ENCODE data around the gene MTO1. TPM values are rescaled to one million over a fixed set of nuclear protein-coding genes. Genes with fewer than 3 reads are reported as not detected.
A peak's percentile ranks its signal among the peaks of the same experiment; 100 is the strongest.
"Not testable (repeated sequence)": the region's sequence is repeated elsewhere in the genome, so short reads cannot be mapped to it uniquely, and the experiment has no call there.

Gene MTO1
- total RNA-seq, 1 donor from 2014 or later: 28.6 TPM

GRCh38 chr6:73514746-73515110, 53.2 kb downstream of the MTO1 start:
- Histone ChIP-seq H3K4me3 (no peak overlapping the region), H3K36me3 (peaks cover 21% of the 10 kb centered on the region), H3K9me3 (ENCODE audit: low read depth) (no peaks in the 10 kb centered on the region), H3K27me3 (no peaks in the 10 kb centered on the region), H3K79me2 (ENCODE audit: low read depth) (peaks cover 31% of the 10 kb centered on the region), H3K4me2 (no peak overlapping the region), H4K20me1 (ENCODE audit: low read depth) (peaks cover 53% of the 10 kb centered on the region), H3F3A (ENCODE audit: low read depth) (peaks cover 74% of the 10 kb centered on the region), H2AFZ (replicated peaks) (no peak overlapping the region), H3K9ac (no peak overlapping the region), H3K27ac (peak overlapping the region; percentile 62), H3K4me1 (peaks cover 11% of the 10 kb centered on the region)
- H3K36me3 Mint-ChIP-seq: peaks cover 25% of the 10 kb centered on the region
- TF ChIP-seq CTCF (IDR thresholded peaks at IDR 0.05) (no peak), EZH2phosphoT487 (IDR thresholded peaks at IDR 0.05) (no peak), EZH2 (IDR thresholded peaks at IDR 0.05) (no peak)
- H3K27me3 Mint-ChIP-seq (ENCODE audit: insufficient read depth, low read depth): peaks cover 2% of the 10 kb centered on the region
- no peaks in the 10 kb centered on the region for H3K9me3 Mint-ChIP-seq
- H3K4me3 Mint-ChIP-seq: no peak overlapping the region
- no peak for DNase-seq (ENCODE audit: low spot score)
- H3K27ac Mint-ChIP-seq: no peak overlapping the region
- H3K4me1 Mint-ChIP-seq: peaks cover 31% of the 10 kb centered on the region

GRCh38 chr6:73515204-73515655, 53.7 kb downstream of the MTO1 start:
- H3K27me3 Mint-ChIP-seq (ENCODE audit: insufficient read depth, low read depth): peaks cover 2% of the 10 kb centered on the region
- no peaks in the 10 kb centered on the region for H3K9me3 ChIP-seq (ENCODE audit: low read depth)
- H3K4me3 ChIP-seq: no peak overlapping the region
- H3K27ac Mint-ChIP-seq: no peak overlapping the region
- TF ChIP-seq CTCF (IDR thresholded peaks at IDR 0.05) (no peak), EZH2phosphoT487 (IDR thresholded peaks at IDR 0.05) (no peak), EZH2 (IDR thresholded peaks at IDR 0.05) (no peak)
- no peak for DNase-seq (ENCODE audit: low spot score)
- H4K20me1 ChIP-seq (ENCODE audit: low read depth): peaks cover 58% of the 10 kb centered on the region
- H3F3A ChIP-seq (ENCODE audit: low read depth): peaks cover 79% of the 10 kb centered on the region
- H3K4me1 ChIP-seq: peaks cover 11% of the 10 kb centered on the region
- no peaks in the 10 kb centered on the region for H3K27me3 ChIP-seq
- no peak overlapping the region for H3K9ac ChIP-seq
- H3K4me2 ChIP-seq: no peak overlapping the region
- H3K9me3 Mint-ChIP-seq: no peaks in the 10 kb centered on the region
- H3K79me2 ChIP-seq (ENCODE audit: low read depth): peaks cover 36% of the 10 kb centered on the region
- no peak overlapping the region for H2AFZ ChIP-seq (replicated peaks)
- H3K36me3 ChIP-seq: peaks cover 21% of the 10 kb centered on the region
- peaks cover 33% of the 10 kb centered on the region for H3K4me1 Mint-ChIP-seq
- H3K27ac ChIP-seq: peak overlapping the region; percentile 62
- no peak overlapping the region for H3K4me3 Mint-ChIP-seq
- H3K36me3 Mint-ChIP-seq: peaks cover 29% of the 10 kb centered on the region

- Histone ChIP-seq H3K9ac (no peak overlapping the region), H3K36me3 (peaks cover 21% of the 10 kb centered on the region), H3K9me3 (ENCODE audit: low read depth) (no peaks in the 10 kb centered on the region), H3K79me2 (ENCODE audit: low read depth) (peaks cover 43% of the 10 kb centered on the region), H3K4me1 (peaks cover 11% of the 10 kb centered on the region), H2AFZ (replicated peaks) (no peak overlapping the region), H3K27me3 (no peaks in the 10 kb centered on the region), H3K4me2 (peak overlapping the region; percentile 68), H4K20me1 (ENCODE audit: low read depth) (peaks cover 64% of the 10 kb centered on the region), H3F3A (ENCODE audit: low read depth) (peaks cover 88% of the 10 kb centered on the region), H3K27ac (peak overlapping the region; percentile 77), H3K4me3 (peak overlapping the region; percentile 30)
- H3K36me3 Mint-ChIP-seq: peaks cover 35% of the 10 kb centered on the region
- TF ChIP-seq EZH2 (IDR thresholded peaks at IDR 0.05) (no peak), EZH2phosphoT487 (IDR thresholded peaks at IDR 0.05) (no peak), CTCF (IDR thresholded peaks at IDR 0.05) (no peak)
- no peaks in the 10 kb centered on the region for H3K9me3 Mint-ChIP-seq
- peaks cover 34% of the 10 kb centered on the region for H3K4me1 Mint-ChIP-seq
- DNase-seq (ENCODE audit: low spot score): no peak
- peaks cover 6% of the 10 kb centered on the region for H3K27me3 Mint-ChIP-seq (ENCODE audit: insufficient read depth, low read depth)
- H3K4me3 Mint-ChIP-seq: peak overlapping the region; percentile 65
- no peak overlapping the region for H3K27ac Mint-ChIP-seq
Observed at GRCh38 chr6:73516514-73517489, 55.3 kb downstream of the MTO1 start.

- not testable (repeated sequence) for H3K27me3 Mint-ChIP-seq (ENCODE audit: insufficient read depth, low read depth); H2AFZ ChIP-seq (replicated peaks); H3K9me3 ChIP-seq (ENCODE audit: low read depth); H3K27me3 ChIP-seq; H3K27ac Mint-ChIP-seq; H3K9ac ChIP-seq; DNase-seq (ENCODE audit: low spot score); H3K9me3 Mint-ChIP-seq
- Histone ChIP-seq H3K27ac (peak overlapping the region; percentile 45), H3K36me3 (peaks cover 21% of the 10 kb centered on the region), H3K4me1 (peaks cover 17% of the 10 kb centered on the region), H3K4me3 (peak overlapping the region; percentile 76), H4K20me1 (ENCODE audit: low read depth) (peaks cover 64% of the 10 kb centered on the region), H3K79me2 (ENCODE audit: low read depth) (peaks cover 55% of the 10 kb centered on the region), H3K4me2 (peak overlapping the region; percentile 85), H3F3A (ENCODE audit: low read depth) (peaks cover 83% of the 10 kb centered on the region)
- Mint-ChIP-seq H3K36me3 (peaks cover 35% of the 10 kb centered on the region), H3K4me1 (peaks cover 39% of the 10 kb centered on the region), H3K4me3 (peak overlapping the region; percentile 83)
Observed at GRCh38 chr6:73518100-73518981, 56.8 kb downstream of the MTO1 start.

All from neural progenitor cell (in vitro differentiated cells).